Measurements from ENCODE around the gene UXS1. TPM values are rescaled to one million over a fixed set of nuclear protein-coding genes. Genes with fewer than 3 reads are reported as not detected.

Gene UXS1
- total RNA-seq, 3 donors from 2014 or later: 17.9 to 38.1 (median 30.5) TPM

GRCh38 chr2:106115250-106115649, 78.9 kb downstream of the UXS1 start:
- H3K27me3 ChIP-seq: no peaks in the 10 kb centered on the region
- no peaks in the 10 kb centered on the region for H3K4me1 ChIP-seq
- no peak for TF ChIP-seq POLR2A (IDR thresholded peaks at IDR 0.05)
- no peak for TF ChIP-seq POLR2AphosphoS5 (IDR thresholded peaks at IDR 0.05)
- TF ChIP-seq, protein P1, sequence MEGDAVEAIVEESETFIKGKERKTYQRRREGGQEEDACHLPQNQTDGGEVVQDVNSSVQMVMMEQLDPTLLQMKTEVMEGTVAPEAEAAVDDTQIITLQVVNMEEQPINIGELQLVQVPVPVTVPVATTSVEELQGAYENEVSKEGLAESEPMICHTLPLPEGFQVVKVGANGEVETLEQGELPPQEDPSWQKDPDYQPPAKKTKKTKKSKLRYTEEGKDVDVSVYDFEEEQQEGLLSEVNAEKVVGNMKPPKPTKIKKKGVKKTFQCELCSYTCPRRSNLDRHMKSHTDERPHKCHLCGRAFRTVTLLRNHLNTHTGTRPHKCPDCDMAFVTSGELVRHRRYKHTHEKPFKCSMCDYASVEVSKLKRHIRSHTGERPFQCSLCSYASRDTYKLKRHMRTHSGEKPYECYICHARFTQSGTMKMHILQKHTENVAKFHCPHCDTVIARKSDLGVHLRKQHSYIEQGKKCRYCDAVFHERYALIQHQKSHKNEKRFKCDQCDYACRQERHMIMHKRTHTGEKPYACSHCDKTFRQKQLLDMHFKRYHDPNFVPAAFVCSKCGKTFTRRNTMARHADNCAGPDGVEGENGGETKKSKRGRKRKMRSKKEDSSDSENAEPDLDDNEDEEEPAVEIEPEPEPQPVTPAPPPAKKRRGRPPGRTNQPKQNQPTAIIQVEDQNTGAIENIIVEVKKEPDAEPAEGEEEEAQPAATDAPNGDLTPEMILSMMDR (IDR thresholded peaks at IDR 0.05): no peak
- H3K9me3 ChIP-seq: no peaks in the 10 kb centered on the region
- no peak for DNase-seq (ENCODE audit: low spot score in 2 of 2)
- H3K27ac ChIP-seq: no peak overlapping the region
- H3K4me3 ChIP-seq: no peak overlapping the region
- no peaks in the 10 kb centered on the region for H3K36me3 ChIP-seq
- intact Hi-C loops (cut with DNase I; ENCODE audit: low total_unique reads): no loop called here

DNA sequence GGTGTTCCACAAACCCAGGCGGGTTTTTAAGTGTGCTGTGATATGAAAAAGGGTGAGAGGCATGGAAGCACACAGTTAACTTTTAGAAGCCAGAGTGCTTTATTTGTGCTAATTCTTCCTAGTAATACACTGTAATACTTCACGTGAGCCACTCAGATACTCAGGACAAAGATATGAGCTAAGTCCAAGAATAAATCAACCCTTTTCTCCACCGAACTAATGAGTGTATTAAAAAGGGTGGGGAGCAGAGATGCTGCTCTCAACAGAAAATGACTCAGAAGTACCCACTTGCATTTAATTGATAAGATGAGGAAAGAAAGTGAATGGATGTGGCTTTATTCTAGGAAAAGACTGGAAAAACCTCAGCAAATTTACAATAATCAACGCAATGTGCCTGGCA, 79.9 kb downstream of the UXS1 start:
- no peaks in the 10 kb centered on the region for H3K27me3 ChIP-seq
- TF ChIP-seq POLR2AphosphoS5 (IDR thresholded peaks at IDR 0.05): no peak
- TF ChIP-seq POLR2A (IDR thresholded peaks at IDR 0.05): no peak
- TF ChIP-seq, protein P1 (IDR thresholded peaks at IDR 0.05): no peak
- no peak for DNase-seq (ENCODE audit: low spot score in 2 of 2)
- no peak overlapping the region for H3K4me3 ChIP-seq
- H3K9me3 ChIP-seq: no peaks in the 10 kb centered on the region
- H3K36me3 ChIP-seq: no peaks in the 10 kb centered on the region
- intact Hi-C loops (cut with DNase I; ENCODE audit: low total_unique reads): no loop called here
- no peak overlapping the region for H3K27ac ChIP-seq
- H3K4me1 ChIP-seq: no peaks in the 10 kb centered on the region

- Histone ChIP-seq H3K36me3 (no peaks in the 10 kb centered on the region), H3K9me3 (no peaks in the 10 kb centered on the region), H3K27me3 (no peaks in the 10 kb centered on the region), H3K4me1 (no peaks in the 10 kb centered on the region), H3K4me3 (no peak overlapping the region), H3K27ac (no peak overlapping the region)
- TF ChIP-seq POLR2AphosphoS5 (IDR thresholded peaks at IDR 0.05): no peak
- TF ChIP-seq, protein P1 (IDR thresholded peaks at IDR 0.05): no peak
- TF ChIP-seq POLR2A (IDR thresholded peaks at IDR 0.05): no peak
- no peak for DNase-seq (ENCODE audit: low spot score in 2 of 2)
- intact Hi-C loops (cut with DNase I; ENCODE audit: low total_unique reads): no loop called here
Observed at GRCh38 chr2:106113361-106113966, 80.6 kb downstream of the UXS1 start.

DNA sequence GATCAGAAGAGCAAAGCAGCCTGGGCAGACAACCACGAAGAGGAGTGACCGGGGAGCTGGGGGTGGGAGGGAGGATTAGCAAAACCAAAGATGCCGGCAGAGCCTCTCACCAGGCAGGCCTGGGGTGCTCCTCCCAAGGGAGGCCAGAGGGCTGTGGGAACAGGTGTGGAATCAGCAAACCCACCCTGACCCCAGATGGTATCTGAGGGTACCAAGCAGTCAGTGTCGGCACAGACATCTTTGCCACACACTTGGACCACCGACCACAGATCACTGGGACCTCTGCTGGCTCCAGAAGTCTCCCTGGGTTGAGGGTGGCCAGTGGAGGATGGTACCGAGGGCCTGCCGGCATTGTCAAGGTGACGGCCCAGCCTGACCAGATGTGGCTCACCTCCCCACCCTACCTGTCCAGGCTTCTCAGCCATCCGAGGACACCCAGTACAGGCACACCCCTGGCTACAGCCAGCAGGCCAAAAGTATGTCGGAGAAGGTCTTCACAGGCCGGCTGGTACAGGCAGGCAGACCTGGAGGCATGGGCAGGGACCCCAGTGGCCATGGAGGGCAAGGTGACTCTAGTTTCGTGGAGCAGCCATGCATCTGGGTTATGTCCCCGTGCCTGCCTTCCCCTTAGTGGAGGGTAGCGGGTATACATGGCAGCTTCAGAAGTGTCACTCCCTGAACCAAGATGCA, 82.1 kb downstream of the UXS1 start:
- no peaks in the 10 kb centered on the region for H3K9me3 ChIP-seq
- no peaks in the 10 kb centered on the region for H3K27me3 ChIP-seq
- TF ChIP-seq POLR2AphosphoS5 (IDR thresholded peaks at IDR 0.05) (no peak), POLR2A (IDR thresholded peaks at IDR 0.05) (no peak)
- TF ChIP-seq, protein P1 (IDR thresholded peaks at IDR 0.05): no peak
- H3K36me3 ChIP-seq: no peaks in the 10 kb centered on the region
- H3K27ac ChIP-seq: no peak overlapping the region
- intact Hi-C loops (cut with DNase I; ENCODE audit: low total_unique reads): no loop called here
- no peak for DNase-seq (ENCODE audit: low spot score in 2 of 2)
- no peaks in the 10 kb centered on the region for H3K4me1 ChIP-seq
- H3K4me3 ChIP-seq: no peak overlapping the region

GRCh38 chr2:106109675-106110424, 84.3 kb downstream of the UXS1 start:
- no peaks in the 10 kb centered on the region for H3K36me3 ChIP-seq
- no peak overlapping the region for H3K27ac ChIP-seq
- intact Hi-C loops (cut with DNase I; ENCODE audit: low total_unique reads): no loop called here
- H3K9me3 ChIP-seq: no peaks in the 10 kb centered on the region
- TF ChIP-seq, protein P1 (IDR thresholded peaks at IDR 0.05): no peak
- TF ChIP-seq POLR2AphosphoS5 (IDR thresholded peaks at IDR 0.05) (no peak), POLR2A (IDR thresholded peaks at IDR 0.05) (no peak)
- no peaks in the 10 kb centered on the region for H3K4me1 ChIP-seq
- no peak for DNase-seq (ENCODE audit: low spot score in 2 of 2)
- no peak overlapping the region for H3K4me3 ChIP-seq
- no peaks in the 10 kb centered on the region for H3K27me3 ChIP-seq
